HUES48 (cell line): ENCODE results near the gene GRAMD2B.

Experiments used
- H3K27ac ChIP-seq: one replicate; pipeline ENCODE4 v1.7.0; 2013; ENCODE audit warnings: low read depth, low read length, inconsistent platforms
- H3K27me3 ChIP-seq: 2 replicates; pipeline ENCODE4 v1.6.1; 2013; ENCODE audit warnings: mild to moderate bottlenecking, low read length; ENCODE audit not compliant: control insufficient read depth, insufficient read depth
- H3K36me3 ChIP-seq: 2 replicates; pipeline ENCODE4 v1.6.1; 2013; ENCODE audit warnings: low read length; ENCODE audit not compliant: control insufficient read depth, insufficient read depth
- H3K4me1 ChIP-seq: 2 replicates; pipeline ENCODE4 v1.6.1; 2013; ENCODE audit warnings: mild to moderate bottlenecking, low read length; ENCODE audit not compliant: control insufficient read depth, insufficient read depth
- H3K4me3 ChIP-seq: 2 replicates; pipeline ENCODE4 v1.5.1; 2013; ENCODE audit warnings: mild to moderate bottlenecking, low read depth, low read length
- H3K9ac ChIP-seq: 2 replicates; pipeline ENCODE4 v1.6.1; 2013; ENCODE audit warnings: mild to moderate bottlenecking, low read depth, low read length, moderate library complexity
- H3K9me3 ChIP-seq: 2 replicates; pipeline ENCODE4 v1.6.1; 2013; ENCODE audit warnings: low read length; ENCODE audit not compliant: control insufficient read depth, insufficient read depth

The GRAMD2B gene

DNA sequence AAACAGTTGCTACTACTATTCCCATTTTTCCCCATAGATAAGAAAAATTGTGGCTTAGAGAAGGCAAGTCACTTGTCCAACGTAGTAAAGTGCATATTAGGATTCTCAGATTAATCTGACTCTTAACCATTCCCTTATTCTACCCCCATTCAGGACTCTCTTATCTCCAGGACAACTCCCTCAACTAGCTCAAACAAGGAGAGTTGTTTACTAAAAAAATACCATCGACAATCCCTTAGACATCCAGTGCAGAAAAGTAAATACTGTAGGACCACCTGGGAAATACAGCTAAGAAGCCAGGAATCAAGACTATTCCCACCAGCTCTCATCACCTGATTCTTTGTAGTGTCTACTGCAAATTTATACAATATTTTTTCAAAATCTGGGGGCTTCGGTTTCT, 9.4 kb upstream of the GRAMD2B start:
- Histone ChIP-seq H3K9ac (no peak overlapping the region), H3K9me3 (no peaks in the 10 kb centered on the region), H3K4me1 (no peaks in the 10 kb centered on the region), H3K27ac (no peak overlapping the region), H3K4me3 (no peak overlapping the region), H3K27me3 (no peaks in the 10 kb centered on the region), H3K36me3 (no peaks in the 10 kb centered on the region)

DNA sequence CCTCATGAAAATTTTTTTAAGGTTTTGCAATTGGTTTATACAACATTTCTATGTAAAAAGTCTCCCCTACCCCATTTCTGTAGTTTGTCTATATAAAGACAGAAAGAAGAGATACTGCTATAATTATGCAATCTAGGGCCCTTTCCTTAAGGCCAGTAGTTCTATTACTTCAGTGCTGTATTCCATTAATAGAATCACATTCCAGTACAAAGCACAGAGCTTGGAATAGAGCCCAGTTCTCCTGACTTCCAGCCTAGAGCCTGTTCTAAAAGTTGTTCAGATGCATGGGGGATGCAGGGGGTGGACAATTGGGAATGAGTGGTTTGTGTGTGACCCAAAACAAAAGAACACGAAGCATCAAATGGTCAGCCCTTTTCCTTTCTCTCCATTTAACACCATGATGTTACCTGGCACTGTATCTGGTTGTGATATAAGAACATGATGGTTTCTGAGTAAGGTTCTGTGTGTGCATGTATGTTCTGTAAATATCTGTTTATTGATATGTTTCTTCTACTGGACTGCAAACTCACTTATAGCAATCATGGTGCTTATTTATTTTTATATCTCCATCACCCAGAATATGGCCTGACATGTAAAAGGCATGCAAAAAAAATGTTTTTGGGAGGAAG, 8.2 kb upstream of the GRAMD2B start:
- H3K9me3 ChIP-seq: no peaks in the 10 kb centered on the region
- no peak overlapping the region for H3K9ac ChIP-seq
- no peak overlapping the region for H3K4me3 ChIP-seq
- no peak overlapping the region for H3K27ac ChIP-seq
- H3K4me1 ChIP-seq: no peaks in the 10 kb centered on the region
- no peaks in the 10 kb centered on the region for H3K27me3 ChIP-seq
- H3K36me3 ChIP-seq: no peaks in the 10 kb centered on the region

DNA sequence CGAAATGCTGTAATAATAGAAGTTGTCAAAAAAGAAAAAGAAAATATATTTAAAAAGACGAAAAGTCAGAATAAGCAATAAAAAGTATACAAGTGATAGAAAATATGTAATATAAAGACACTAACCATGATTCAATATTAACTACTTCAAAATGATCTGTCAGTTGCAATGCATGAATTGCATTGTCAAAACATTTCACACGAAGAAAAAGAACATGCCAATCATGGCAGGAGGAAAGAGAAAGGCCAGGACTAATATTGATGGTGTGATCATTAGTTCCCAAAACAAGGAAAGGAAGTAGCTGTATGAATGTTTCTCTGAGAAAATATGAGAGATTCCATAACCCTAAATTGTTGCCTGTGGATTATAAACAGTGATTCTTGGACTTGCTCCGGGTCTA, 7.4 kb upstream of the GRAMD2B start:
- Histone ChIP-seq H3K36me3 (no peaks in the 10 kb centered on the region), H3K4me1 (no peaks in the 10 kb centered on the region), H3K9me3 (no peaks in the 10 kb centered on the region), H3K27me3 (no peaks in the 10 kb centered on the region), H3K4me3 (no peak overlapping the region), H3K27ac (no peak overlapping the region), H3K9ac (no peak overlapping the region)

DNA sequence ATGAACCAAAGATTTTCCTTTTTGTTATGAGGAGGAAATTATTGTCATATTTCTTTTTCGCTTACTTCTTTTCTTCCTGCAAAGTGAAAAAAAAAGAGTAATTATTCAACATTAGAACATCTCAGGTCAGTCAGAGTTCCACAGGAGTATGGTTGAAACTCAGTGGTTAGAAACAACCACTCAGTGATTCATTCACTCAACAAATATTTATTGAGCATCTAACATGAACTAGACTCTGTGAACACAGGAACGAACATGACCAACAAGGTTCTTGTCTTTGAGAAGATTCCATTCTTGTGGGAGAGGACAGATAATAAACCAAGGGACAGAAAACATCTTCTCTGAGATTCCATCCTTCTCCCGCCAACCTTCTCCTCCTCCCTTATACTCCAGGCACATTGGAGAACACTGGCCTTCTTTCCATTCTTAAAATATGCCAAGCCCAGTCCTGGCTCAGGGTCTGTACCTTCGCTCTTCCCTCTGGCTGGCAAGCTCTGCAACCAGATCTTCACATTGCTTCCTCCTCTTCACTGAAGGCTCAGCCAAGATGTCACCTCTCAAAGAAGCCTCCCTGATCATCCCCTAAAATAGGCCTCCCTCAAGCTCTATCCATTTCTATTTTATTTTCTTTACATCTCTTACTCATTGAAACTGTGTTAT, 6.8 kb upstream of the GRAMD2B start:
- Histone ChIP-seq H3K27ac (no peak overlapping the region), H3K36me3 (no peaks in the 10 kb centered on the region), H3K9ac (no peak overlapping the region), H3K27me3 (no peaks in the 10 kb centered on the region), H3K4me3 (no peak overlapping the region), H3K4me1 (no peaks in the 10 kb centered on the region), H3K9me3 (no peaks in the 10 kb centered on the region)

DNA sequence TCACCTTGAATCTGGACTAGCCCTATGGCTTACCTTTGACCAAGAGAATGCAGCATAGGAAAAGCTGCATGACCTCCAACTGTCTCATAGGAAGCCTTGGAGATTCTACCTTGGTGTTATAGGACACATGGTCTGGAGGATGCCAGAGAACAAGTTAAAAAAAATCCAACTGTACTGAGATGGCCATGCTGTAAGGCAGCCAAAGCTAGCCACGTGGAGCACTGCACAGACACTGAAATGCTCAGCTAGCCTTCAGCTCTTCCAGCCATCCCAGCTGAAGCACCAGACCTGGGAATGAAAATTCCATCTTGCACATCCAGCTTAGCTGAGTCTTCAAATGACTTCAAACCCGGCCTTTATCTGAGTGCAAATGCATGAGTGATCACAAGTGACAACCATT, 6.0 kb upstream of the GRAMD2B start:
- Histone ChIP-seq H3K27me3 (no peaks in the 10 kb centered on the region), H3K4me1 (no peaks in the 10 kb centered on the region), H3K9ac (no peak overlapping the region), H3K27ac (no peak overlapping the region), H3K4me3 (no peak overlapping the region), H3K36me3 (no peaks in the 10 kb centered on the region), H3K9me3 (no peaks in the 10 kb centered on the region)

DNA sequence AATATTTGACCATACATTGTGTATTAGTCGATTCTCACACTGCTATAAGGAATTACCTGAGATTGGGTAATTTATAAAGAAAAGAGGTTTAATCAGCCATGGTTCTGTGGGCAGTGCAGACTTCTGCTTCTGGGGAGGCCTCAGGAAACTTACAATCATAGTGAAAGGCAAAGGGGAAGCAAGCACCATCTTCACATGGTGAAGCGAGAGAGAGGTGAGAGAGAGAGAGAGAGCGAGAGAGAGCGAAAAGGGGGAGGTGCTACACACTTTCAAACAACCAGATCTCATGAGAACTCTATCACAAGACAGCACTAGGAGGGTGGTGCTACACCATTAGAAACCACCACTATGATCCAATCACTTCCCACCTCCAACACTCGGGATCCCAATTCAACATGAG, 4.1 kb upstream of the GRAMD2B start:
- Histone ChIP-seq H3K4me1 (peaks cover 4% of the 10 kb centered on the region), H3K9ac (no peak overlapping the region), H3K27ac (no peak overlapping the region), H3K4me3 (no peak overlapping the region), H3K9me3 (no peaks in the 10 kb centered on the region), H3K27me3 (no peaks in the 10 kb centered on the region), H3K36me3 (no peaks in the 10 kb centered on the region)

DNA sequence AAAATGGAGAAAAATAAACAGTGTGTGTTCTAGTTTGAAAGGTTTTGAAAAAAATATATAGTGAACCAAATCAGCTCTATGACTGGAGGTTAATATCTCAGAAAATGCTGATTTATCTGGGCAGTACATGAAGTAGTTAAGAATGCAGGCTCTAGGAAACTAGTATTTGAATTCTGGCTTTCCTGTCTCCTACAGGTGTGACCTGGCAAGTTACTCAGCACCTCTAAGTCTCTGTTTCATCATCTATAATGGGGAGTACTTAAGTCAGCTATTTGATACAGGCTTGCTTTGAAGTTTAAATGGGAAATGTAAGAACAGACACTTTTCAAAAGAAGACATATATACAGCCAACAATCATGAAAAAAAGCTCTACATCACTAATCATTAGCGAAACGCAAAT, 5.2 kb downstream of the GRAMD2B start:
- H3K4me1 ChIP-seq: peaks cover 10% of the 10 kb centered on the region; the same call in 1 of the 2 replicates
- H3K27ac ChIP-seq: no peak overlapping the region
- H3K9me3 ChIP-seq: no peaks in the 10 kb centered on the region
- no peaks in the 10 kb centered on the region for H3K27me3 ChIP-seq
- no peak overlapping the region for H3K4me3 ChIP-seq
- H3K9ac ChIP-seq: no peak overlapping the region
- H3K36me3 ChIP-seq: peaks cover 3% of the 10 kb centered on the region

DNA sequence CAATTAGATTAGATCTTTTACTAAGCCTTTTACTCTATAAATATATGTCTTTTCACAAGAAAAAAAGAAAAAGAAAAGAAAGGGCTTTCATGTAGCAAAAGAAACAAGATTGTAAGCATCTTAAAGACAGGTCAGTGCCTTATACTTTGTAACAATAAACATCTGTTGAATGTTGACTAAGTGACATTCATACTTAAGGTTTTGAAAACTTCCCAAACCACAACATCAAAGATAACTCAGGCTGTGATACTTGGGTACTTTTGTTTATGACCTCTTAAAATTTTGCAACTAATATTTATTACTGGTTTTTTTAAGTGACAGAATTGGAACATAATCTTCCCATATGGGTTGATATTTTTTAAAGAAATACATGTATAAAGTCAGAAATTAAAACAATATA, 7.4 kb downstream of the GRAMD2B start:
- no peaks in the 10 kb centered on the region for H3K9me3 ChIP-seq
- H3K36me3 ChIP-seq: peaks cover 5% of the 10 kb centered on the region
- H3K9ac ChIP-seq: no peak overlapping the region
- no peaks in the 10 kb centered on the region for H3K27me3 ChIP-seq
- no peak overlapping the region for H3K4me3 ChIP-seq
- H3K4me1 ChIP-seq: no peaks in the 10 kb centered on the region
- H3K27ac ChIP-seq: no peak overlapping the region

DNA sequence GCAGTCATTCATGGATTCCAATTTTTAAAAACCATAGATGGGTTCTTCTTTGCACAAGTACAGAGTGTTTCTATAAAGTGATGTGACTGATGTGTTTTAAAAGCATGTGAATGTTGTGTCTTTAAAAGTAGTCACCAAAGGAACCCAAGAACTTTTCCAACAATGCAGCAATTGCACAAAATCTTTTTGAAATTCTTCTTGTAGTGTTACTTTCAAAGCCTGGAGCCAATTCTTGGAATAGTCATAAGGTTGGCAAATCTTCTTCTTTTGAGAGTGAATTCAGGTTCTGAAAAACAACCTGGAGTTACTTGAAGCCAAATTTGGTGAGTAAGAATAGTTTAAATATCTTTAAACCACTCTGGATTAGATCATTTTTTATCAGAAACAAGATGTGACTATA, 10.5 kb downstream of the GRAMD2B start:
- H3K9ac ChIP-seq: no peak overlapping the region
- H3K9me3 ChIP-seq: no peaks in the 10 kb centered on the region
- H3K4me3 ChIP-seq: no peak overlapping the region
- H3K4me1 ChIP-seq: no peaks in the 10 kb centered on the region
- H3K27me3 ChIP-seq: no peaks in the 10 kb centered on the region
- H3K27ac ChIP-seq: no peak overlapping the region
- peaks cover 15% of the 10 kb centered on the region for H3K36me3 ChIP-seq

DNA sequence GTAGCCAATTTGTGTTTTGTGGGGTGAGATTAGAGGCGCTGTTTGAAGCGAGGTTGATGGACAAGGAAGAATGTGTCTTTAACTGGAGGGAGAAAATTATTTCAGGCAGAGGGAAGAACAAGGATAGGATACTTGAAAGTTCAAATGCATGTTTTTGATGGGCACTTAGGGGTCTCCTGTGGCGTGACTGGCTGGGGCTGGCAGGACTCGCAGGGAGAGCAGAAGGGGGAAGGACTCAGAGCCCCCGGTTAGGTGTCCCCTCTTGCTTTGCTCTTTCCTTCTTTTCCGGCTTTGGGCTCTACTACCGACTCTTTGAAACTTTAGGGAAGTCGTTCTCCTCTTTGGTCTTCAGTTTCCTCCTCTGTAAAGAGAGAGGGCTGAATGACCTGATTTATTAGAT, 12.1 kb downstream of the GRAMD2B start:
- Histone ChIP-seq H3K4me3 (no peak overlapping the region), H3K27ac (no peak overlapping the region), H3K27me3 (no peaks in the 10 kb centered on the region), H3K4me1 (no peaks in the 10 kb centered on the region), H3K9ac (no peak overlapping the region), H3K9me3 (no peaks in the 10 kb centered on the region), H3K36me3 (peaks cover 15% of the 10 kb centered on the region)

DNA sequence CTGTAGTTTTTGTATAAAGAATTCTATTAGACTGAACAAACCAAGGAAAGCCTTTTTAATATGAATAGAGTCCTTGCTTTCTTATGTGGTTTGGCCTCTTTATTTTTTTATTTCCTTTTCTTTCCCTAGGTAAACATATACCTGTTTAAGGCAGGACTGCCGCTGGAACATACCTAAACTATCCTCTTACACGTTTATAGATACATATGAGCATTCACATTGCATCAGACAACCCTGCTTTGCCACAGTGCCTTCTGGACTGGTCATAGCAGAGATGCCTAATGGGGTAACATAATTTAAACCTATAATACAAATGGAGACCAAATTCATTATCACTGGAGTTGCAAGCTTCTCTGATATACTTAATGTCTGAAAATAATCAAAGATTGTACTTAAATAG, 12.5 kb downstream of the GRAMD2B start:
- Histone ChIP-seq H3K9ac (no peak overlapping the region), H3K36me3 (peaks cover 15% of the 10 kb centered on the region), H3K27ac (no peak overlapping the region), H3K4me3 (no peak overlapping the region), H3K27me3 (no peaks in the 10 kb centered on the region), H3K4me1 (no peaks in the 10 kb centered on the region), H3K9me3 (no peaks in the 10 kb centered on the region)
